Medulla oblongata (tissue), 1 donor: Measurements from ENCODE around the gene TENT5C.

Source experiments
- DNase-seq: peaks from one replicate; pipeline ENCODE4 v3.0.0-alpha.2; 2015; ENCODE audit errors: extremely low spot score

Gene TENT5C

GRCh38 chr1:117592155-117592554 lies 13.7 kb upstream of the TENT5C start:
- DNase-seq: no peak

GRCh38 chr1:117594261-117594990 lies 11.4 kb upstream of the TENT5C start:
- DNase-seq: no peak

GRCh38 chr1:117596023-117596720 lies 9.7 kb upstream of the TENT5C start:
- no peak for DNase-seq

GRCh38 chr1:117598489-117598888 lies 7.4 kb upstream of the TENT5C start:
- no peak for DNase-seq

- DNase-seq: no peak
Measured at GRCh38 chr1:117599286-117600221, 6.3 kb upstream of the TENT5C start.

- DNase-seq: no peak
Measured at GRCh38 chr1:117600325-117600943, 5.4 kb upstream of the TENT5C start.

- DNase-seq: no peak
Measured at GRCh38 chr1:117600966-117601365, 4.9 kb upstream of the TENT5C start.

- DNase-seq: peak; percentile 42
Measured at GRCh38 chr1:117602862-117603261, 3.0 kb upstream of the TENT5C start.

- peak; percentile 47 for DNase-seq
Measured at GRCh38 chr1:117605164-117605773, 579 bp upstream of the TENT5C start.

GRCh38 chr1:117606649-117607430 lies 992 bp downstream of the TENT5C start:
- peak; percentile 15 for DNase-seq

- no peak for DNase-seq
Measured at GRCh38 chr1:117607471-117607870, 1.6 kb downstream of the TENT5C start.

- no peak for DNase-seq
Measured at GRCh38 chr1:117608115-117608615, 2.3 kb downstream of the TENT5C start.

GRCh38 chr1:117608758-117609157 lies 2.9 kb downstream of the TENT5C start:
- DNase-seq: no peak

GRCh38 chr1:117609471-117609911 lies 3.6 kb downstream of the TENT5C start:
- DNase-seq: no peak

GRCh38 chr1:117610036-117610435 lies 4.2 kb downstream of the TENT5C start:
- no peak for DNase-seq

GRCh38 chr1:117611121-117611601 lies 5.3 kb downstream of the TENT5C start:
- DNase-seq: no peak

GRCh38 chr1:117611894-117612483 lies 6.1 kb downstream of the TENT5C start:
- DNase-seq: no peak

GRCh38 chr1:117612517-117613248 lies 6.8 kb downstream of the TENT5C start:
- no peak for DNase-seq
